Regular cardiac myocyte (primary cell): ENCODE measurements around the gene EOMES. TPM values are rescaled to one million over a fixed set of nuclear protein-coding genes. Genes with fewer than 3 reads are reported as not detected.

Source experiments
- total RNA-seq: library from RNA; depleted of rRNA; stranded (reverse); fragments of >200 nt; gene quantifications from 2 replicates; pipeline ENCODE4 v1.2.3, GENCODE V29; 2014

EOMES gene
- not detected in 2 replicates for total RNA-seq

GRCh38 chr3:27721717-27722564, at the start of gene EOMES:
Gene EOMES, minus strand, starts transcription at chr3:27722323. Its CDS starts 29 bp downstream, at chr3:27722294.

Other genes starting within 250 kb of the EOMES start
- 245 and 271 TPM in 2 replicates for gene SLC4A7, start 237.9 kb downstream of the EOMES start, total RNA-seq